Right lung (tissue), 5 donors: ENCODE results near the gene PIWIL4. TPM values are rescaled to one million over a fixed set of nuclear protein-coding genes. Genes with fewer than 3 reads are reported as not detected.
"Not testable (repeated sequence)": the region's sequence is repeated elsewhere in the genome, so short reads cannot be mapped to it uniquely, and the experiment has no call there.

ENCODE experiments used
- DNase-seq, 2 donors: peaks; one replicate each; pipeline ENCODE4 v3.0.0-alpha.2; 2013
- polyA plus RNA-seq, 5 donors: library from polyadenylated mRNA; unstranded; fragments of 120-200 nt; gene quantifications; one replicate each; pipeline versions ENCODE4 v1.2.1 to v1.2.3, GENCODE V29; 2013; ENCODE audit warnings: inconsistent platforms in 1 of 5, low replicate concordance in 1 of 5; ENCODE audit not compliant: insufficient read length in 5 of 5, insufficient read depth in 1 of 5

Gene PIWIL4
- polyA plus RNA-seq, 5 donors, result 6.2 to 8.3 (median 6.6) TPM

GRCh38 chr11:94546886-94547285, 20.3 kb upstream of the PIWIL4 start:
- no peak for DNase-seq

- DNase-seq, result no peak
Observed at GRCh38 chr11:94549146-94549545, 18.0 kb upstream of the PIWIL4 start.

- DNase-seq, result no peak
Observed at GRCh38 chr11:94550513-94550912, 16.7 kb upstream of the PIWIL4 start.

GRCh38 chr11:94553938-94554337, 13.2 kb upstream of the PIWIL4 start:
- DNase-seq, result no peak

GRCh38 chr11:94555752-94556329, 11.3 kb upstream of the PIWIL4 start:
- DNase-seq, result not testable (repeated sequence)

GRCh38 chr11:94557421-94557820, 9.7 kb upstream of the PIWIL4 start:
- DNase-seq, result no peak

GRCh38 chr11:94557992-94558391, 9.2 kb upstream of the PIWIL4 start:
- no peak for DNase-seq

- no peak for DNase-seq
Observed at GRCh38 chr11:94558468-94558867, 8.7 kb upstream of the PIWIL4 start.

- DNase-seq, result no peak
Observed at GRCh38 chr11:94558932-94559331, 8.2 kb upstream of the PIWIL4 start.

- DNase-seq, result no peak
Observed at GRCh38 chr11:94559361-94559760, 7.8 kb upstream of the PIWIL4 start.

- no peak for DNase-seq
Observed at GRCh38 chr11:94560834-94561233, 6.3 kb upstream of the PIWIL4 start.

GRCh38 chr11:94563176-94563847, 3.9 kb upstream of the PIWIL4 start:
- no peak for DNase-seq

- no peak for DNase-seq
Observed at GRCh38 chr11:94563848-94564467, 3.2 kb upstream of the PIWIL4 start.

GRCh38 chr11:94568200-94568599, 1.0 kb downstream of the PIWIL4 start:
- no peak for DNase-seq

GRCh38 chr11:94568717-94569116, 1.5 kb downstream of the PIWIL4 start:
- no peak for DNase-seq

- DNase-seq, result not testable (repeated sequence)
Observed at GRCh38 chr11:94572975-94573374, 5.8 kb downstream of the PIWIL4 start.

GRCh38 chr11:94574193-94574961, 7.2 kb downstream of the PIWIL4 start:
- DNase-seq, result no peak

GRCh38 chr11:94576306-94576705, 9.1 kb downstream of the PIWIL4 start:
- no peak for DNase-seq

- no peak for DNase-seq
Observed at GRCh38 chr11:94577841-94578240, 10.7 kb downstream of the PIWIL4 start.

- no peak for DNase-seq
Observed at GRCh38 chr11:94581926-94582325, 14.8 kb downstream of the PIWIL4 start.

GRCh38 chr11:94583213-94583865, 16.2 kb downstream of the PIWIL4 start:
- DNase-seq, result no peak

- no peak for DNase-seq
Observed at GRCh38 chr11:94583866-94584500, 16.8 kb downstream of the PIWIL4 start.
